ENCODE results near the gene SSX2IP.

Gene SSX2IP

DNA sequence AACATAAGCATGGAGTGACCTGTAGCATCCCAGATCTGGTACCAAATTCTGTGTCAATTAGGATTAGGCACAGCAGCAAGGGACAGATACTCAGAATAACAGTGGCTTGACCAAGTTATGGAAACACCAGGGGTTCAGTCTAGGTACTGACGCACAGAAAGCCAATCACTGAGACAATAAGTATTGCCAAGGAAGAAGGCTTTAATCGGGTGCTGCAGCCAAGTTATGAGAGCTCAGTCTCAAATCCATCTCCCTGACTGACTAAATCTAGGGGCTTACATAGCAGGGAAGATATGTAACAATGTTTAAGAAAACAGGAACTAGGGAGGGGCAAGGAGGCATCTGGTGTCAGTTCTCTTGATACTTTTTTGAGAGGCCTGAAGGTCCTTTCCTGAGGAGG, 76.4 kb downstream of the SSX2IP start:
- no peaks in the 10 kb centered on the region for H3K79me2 ChIP-seq (ENCODE audit: control insufficient read depth, insufficient read depth, low read length)
- H2BK15ac ChIP-seq (replicated peaks; ENCODE audit: low read depth): no peak overlapping the region
- no peak overlapping the region for H3K9ac ChIP-seq (ENCODE audit: low read length)
- H3K4me3 ChIP-seq (ENCODE audit: low read length): no peak overlapping the region
- no peaks in the 10 kb centered on the region for H3K36me3 ChIP-seq (ENCODE audit: control insufficient read depth, insufficient read depth, low read length)
- H3K79me1 ChIP-seq (ENCODE audit: low read length): no peaks in the 10 kb centered on the region
- H3K18ac ChIP-seq (ENCODE audit: low read length): no peak overlapping the region
- no peak overlapping the region for H4K5ac ChIP-seq (ENCODE audit: low read length)
- no peak overlapping the region for H2BK120ac ChIP-seq (ENCODE audit: low read depth, low read length)
- no peaks in the 10 kb centered on the region for H3K27me3 ChIP-seq (ENCODE audit: insufficient read depth, low read length, poor library complexity)
- no CpG with 5 or more reads among the region's 2 CpGs for WGBS (ENCODE audit: extremely low coverage, insufficient coverage, low lambda C conversion rate)
- no peak overlapping the region for H3K23ac ChIP-seq (ENCODE audit: low read length)
- H2BK5ac ChIP-seq (ENCODE audit: low read length): no peak overlapping the region
- H3K4ac ChIP-seq (ENCODE audit: low read depth, low read length): no peak overlapping the region
- no peak overlapping the region for H4K8ac ChIP-seq (ENCODE audit: low read depth, low read length)
- no peak for DNase-seq
- no peak overlapping the region for H3K56ac ChIP-seq (ENCODE audit: low read length)
- H3K4me2 ChIP-seq (ENCODE audit: low read length): no peak overlapping the region
- H3K27ac ChIP-seq (ENCODE audit: low read depth, low read length): no peak overlapping the region
- no peak overlapping the region for H2AK5ac ChIP-seq (ENCODE audit: low read length)
- H3K4me1 ChIP-seq (ENCODE audit: control insufficient read depth, low read depth, low read length): no peaks in the 10 kb centered on the region

DNA sequence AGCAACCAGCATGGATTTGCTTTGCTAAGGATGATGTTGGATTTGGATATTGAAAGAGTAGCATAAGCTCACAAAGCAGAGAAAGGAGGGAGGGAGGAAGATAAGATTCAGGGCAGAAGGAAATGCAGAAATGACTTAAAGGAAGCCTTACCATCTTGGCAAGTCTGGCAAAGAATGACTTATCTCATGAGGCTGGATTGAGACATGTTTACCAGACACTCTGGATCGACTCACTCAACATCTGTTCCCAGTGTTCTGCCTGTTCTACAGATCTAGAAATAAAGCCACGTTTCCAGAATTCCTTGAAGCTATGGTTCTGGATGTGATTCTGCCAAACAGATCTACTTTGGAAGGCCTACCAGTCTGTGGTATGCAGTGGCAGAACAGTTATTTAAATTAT, 77.2 kb downstream of the SSX2IP start:
- Histone ChIP-seq H4K8ac (ENCODE audit: low read depth, low read length) (no peak overlapping the region), H3K9ac (ENCODE audit: low read length) (no peak overlapping the region), H3K23ac (ENCODE audit: low read length) (no peak overlapping the region), H3K4me2 (ENCODE audit: low read length) (no peak overlapping the region), H3K18ac (ENCODE audit: low read length) (no peak overlapping the region), H3K27ac (ENCODE audit: low read depth, low read length) (no peak overlapping the region), H2BK5ac (ENCODE audit: low read length) (no peak overlapping the region), H3K4me1 (ENCODE audit: control insufficient read depth, low read depth, low read length) (no peaks in the 10 kb centered on the region), H4K5ac (ENCODE audit: low read length) (no peak overlapping the region), H3K56ac (ENCODE audit: low read length) (no peak overlapping the region), H2BK120ac (ENCODE audit: low read depth, low read length) (no peak overlapping the region), H3K79me1 (ENCODE audit: low read length) (no peaks in the 10 kb centered on the region), H2AK5ac (ENCODE audit: low read length) (no peak overlapping the region), H3K4ac (ENCODE audit: low read depth, low read length) (no peak overlapping the region), H3K79me2 (ENCODE audit: control insufficient read depth, insufficient read depth, low read length) (no peaks in the 10 kb centered on the region), H3K4me3 (ENCODE audit: low read length) (no peak overlapping the region), H2BK15ac (replicated peaks; ENCODE audit: low read depth) (no peak overlapping the region), H3K36me3 (ENCODE audit: control insufficient read depth, insufficient read depth, low read length) (no peaks in the 10 kb centered on the region), H3K27me3 (ENCODE audit: insufficient read depth, low read length, poor library complexity) (no peaks in the 10 kb centered on the region)
- no CpG with 5 or more reads among the region's 2 CpGs for WGBS (ENCODE audit: extremely low coverage, insufficient coverage, low lambda C conversion rate)
- DNase-seq: no peak

DNA sequence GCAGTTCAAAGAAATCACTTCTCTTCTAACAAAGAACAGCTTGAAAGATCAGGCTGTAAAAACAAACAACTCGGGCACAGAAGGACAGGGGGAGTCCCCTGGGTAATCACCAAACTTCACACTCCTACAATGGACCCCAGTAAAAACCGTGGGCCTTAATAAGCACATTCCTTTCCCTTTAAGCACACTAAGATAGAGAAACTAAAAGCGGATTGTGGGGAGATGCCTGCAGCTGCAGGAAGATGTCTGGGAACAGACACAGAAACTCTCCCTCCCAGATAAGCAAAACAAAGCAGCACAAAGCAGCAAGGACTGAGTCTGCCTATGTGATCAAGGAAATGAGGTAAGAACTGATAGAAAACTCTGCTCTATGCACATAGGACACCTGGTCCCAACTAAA, 78.5 kb downstream of the SSX2IP start:
- no peaks in the 10 kb centered on the region for H3K36me3 ChIP-seq (ENCODE audit: control insufficient read depth, insufficient read depth, low read length)
- H3K79me2 ChIP-seq (ENCODE audit: control insufficient read depth, insufficient read depth, low read length): no peaks in the 10 kb centered on the region
- no peak overlapping the region for H3K27ac ChIP-seq (ENCODE audit: low read depth, low read length)
- peak; percentile 40 for DNase-seq
- H3K18ac ChIP-seq (ENCODE audit: low read length): no peak overlapping the region
- no peak overlapping the region for H2BK120ac ChIP-seq (ENCODE audit: low read depth, low read length)
- no peaks in the 10 kb centered on the region for H3K79me1 ChIP-seq (ENCODE audit: low read length)
- no peak overlapping the region for H2BK15ac ChIP-seq (replicated peaks; ENCODE audit: low read depth)
- no peak overlapping the region for H2BK5ac ChIP-seq (ENCODE audit: low read length)
- no peak overlapping the region for H4K5ac ChIP-seq (ENCODE audit: low read length)
- no peak overlapping the region for H3K23ac ChIP-seq (ENCODE audit: low read length)
- H3K4me1 ChIP-seq (ENCODE audit: control insufficient read depth, low read depth, low read length): no peaks in the 10 kb centered on the region
- H3K4me2 ChIP-seq (ENCODE audit: low read length): no peak overlapping the region
- no peaks in the 10 kb centered on the region for H3K27me3 ChIP-seq (ENCODE audit: insufficient read depth, low read length, poor library complexity)
- no peak overlapping the region for H3K9ac ChIP-seq (ENCODE audit: low read length)
- H2AK5ac ChIP-seq (ENCODE audit: low read length): no peak overlapping the region
- no peak overlapping the region for H3K4ac ChIP-seq (ENCODE audit: low read depth, low read length)
- H3K56ac ChIP-seq (ENCODE audit: low read length): no peak overlapping the region
- no peak overlapping the region for H3K4me3 ChIP-seq (ENCODE audit: low read length)
- no CpG with 5 or more reads among the region's 3 CpGs for WGBS (ENCODE audit: extremely low coverage, insufficient coverage, low lambda C conversion rate)
- no peak overlapping the region for H4K8ac ChIP-seq (ENCODE audit: low read depth, low read length)

DNA sequence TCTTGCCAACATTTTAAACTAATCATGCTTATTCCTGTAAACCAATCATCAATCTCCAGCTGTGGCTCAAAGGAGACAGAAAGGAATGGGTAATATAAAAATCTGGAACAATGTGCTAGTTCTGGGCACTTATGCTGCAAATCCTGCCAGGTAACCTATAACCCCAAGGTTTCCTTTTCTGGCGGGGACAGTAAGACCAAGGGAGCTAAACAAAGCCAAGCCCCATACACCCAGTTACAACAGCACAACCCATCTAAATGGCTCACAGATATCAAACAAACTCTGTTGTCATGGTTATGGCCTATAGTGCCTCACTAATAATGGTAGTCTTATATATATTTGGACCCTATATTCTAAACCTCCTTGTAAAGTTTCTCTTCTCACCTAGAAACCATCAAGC, 79.2 kb downstream of the SSX2IP start:
- H4K8ac ChIP-seq (ENCODE audit: low read depth, low read length): no peak overlapping the region
- H3K9ac ChIP-seq (ENCODE audit: low read length): no peak overlapping the region
- no peaks in the 10 kb centered on the region for H3K27me3 ChIP-seq (ENCODE audit: insufficient read depth, low read length, poor library complexity)
- H2BK5ac ChIP-seq (ENCODE audit: low read length): no peak overlapping the region
- H3K56ac ChIP-seq (ENCODE audit: low read length): no peak overlapping the region
- H3K36me3 ChIP-seq (ENCODE audit: control insufficient read depth, insufficient read depth, low read length): no peaks in the 10 kb centered on the region
- H3K4me2 ChIP-seq (ENCODE audit: low read length): no peak overlapping the region
- H3K23ac ChIP-seq (ENCODE audit: low read length): no peak overlapping the region
- H3K18ac ChIP-seq (ENCODE audit: low read length): no peak overlapping the region
- H3K4me3 ChIP-seq (ENCODE audit: low read length): no peak overlapping the region
- H2BK15ac ChIP-seq (replicated peaks; ENCODE audit: low read depth): no peak overlapping the region
- H3K4ac ChIP-seq (ENCODE audit: low read depth, low read length): no peak overlapping the region
- no peaks in the 10 kb centered on the region for H3K4me1 ChIP-seq (ENCODE audit: control insufficient read depth, low read depth, low read length)
- no peak overlapping the region for H2AK5ac ChIP-seq (ENCODE audit: low read length)
- no peak overlapping the region for H3K27ac ChIP-seq (ENCODE audit: low read depth, low read length)
- H2BK120ac ChIP-seq (ENCODE audit: low read depth, low read length): no peak overlapping the region
- H3K79me1 ChIP-seq (ENCODE audit: low read length): no peaks in the 10 kb centered on the region
- H3K79me2 ChIP-seq (ENCODE audit: control insufficient read depth, insufficient read depth, low read length): no peaks in the 10 kb centered on the region
- H4K5ac ChIP-seq (ENCODE audit: low read length): no peak overlapping the region
- no CpG with 5 or more reads among the region's 1 CpG for WGBS (ENCODE audit: extremely low coverage, insufficient coverage, low lambda C conversion rate)
- DNase-seq: no peak

DNA sequence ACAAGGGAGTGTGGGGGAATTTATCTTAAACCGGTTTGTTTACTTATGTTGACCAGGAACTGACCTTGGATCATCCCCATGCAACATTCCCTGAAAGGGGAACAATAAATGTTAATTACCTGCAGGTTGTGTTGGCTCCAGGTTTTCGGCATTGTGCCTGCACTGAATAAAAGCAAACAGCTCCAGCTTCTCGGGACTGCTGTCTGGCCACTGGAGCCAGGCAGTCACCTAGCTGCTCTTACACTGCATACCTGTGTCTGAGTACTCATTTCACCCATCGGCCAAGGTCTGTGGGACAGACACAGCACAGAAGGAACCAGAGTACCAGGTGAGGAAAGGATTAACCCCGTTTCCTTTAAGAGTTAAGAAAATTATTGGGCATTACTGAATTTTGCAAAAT, 83.3 kb downstream of the SSX2IP start:
- WGBS (ENCODE audit: extremely low coverage, insufficient coverage, low lambda C conversion rate): no CpG with 5 or more reads among the region's 5 CpGs
- no peak overlapping the region for H2BK15ac ChIP-seq (replicated peaks; ENCODE audit: low read depth)
- no peaks in the 10 kb centered on the region for H3K4me1 ChIP-seq (ENCODE audit: control insufficient read depth, low read depth, low read length)
- H2BK5ac ChIP-seq (ENCODE audit: low read length): no peak overlapping the region
- H3K23ac ChIP-seq (ENCODE audit: low read length): no peak overlapping the region
- H3K4me3 ChIP-seq (ENCODE audit: low read length): no peak overlapping the region
- H3K18ac ChIP-seq (ENCODE audit: low read length): no peak overlapping the region
- no peaks in the 10 kb centered on the region for H3K36me3 ChIP-seq (ENCODE audit: control insufficient read depth, insufficient read depth, low read length)
- H3K79me1 ChIP-seq (ENCODE audit: low read length): no peaks in the 10 kb centered on the region
- no peak overlapping the region for H2BK120ac ChIP-seq (ENCODE audit: low read depth, low read length)
- no peak overlapping the region for H4K8ac ChIP-seq (ENCODE audit: low read depth, low read length)
- H3K27me3 ChIP-seq (ENCODE audit: insufficient read depth, low read length, poor library complexity): no peaks in the 10 kb centered on the region
- no peak overlapping the region for H3K9ac ChIP-seq (ENCODE audit: low read length)
- H3K4ac ChIP-seq (ENCODE audit: low read depth, low read length): no peak overlapping the region
- H3K4me2 ChIP-seq (ENCODE audit: low read length): no peak overlapping the region
- DNase-seq: no peak
- no peak overlapping the region for H2AK5ac ChIP-seq (ENCODE audit: low read length)
- H3K79me2 ChIP-seq (ENCODE audit: control insufficient read depth, insufficient read depth, low read length): no peaks in the 10 kb centered on the region
- no peak overlapping the region for H4K5ac ChIP-seq (ENCODE audit: low read length)
- H3K56ac ChIP-seq (ENCODE audit: low read length): no peak overlapping the region
- H3K27ac ChIP-seq (ENCODE audit: low read depth, low read length): no peak overlapping the region

DNA sequence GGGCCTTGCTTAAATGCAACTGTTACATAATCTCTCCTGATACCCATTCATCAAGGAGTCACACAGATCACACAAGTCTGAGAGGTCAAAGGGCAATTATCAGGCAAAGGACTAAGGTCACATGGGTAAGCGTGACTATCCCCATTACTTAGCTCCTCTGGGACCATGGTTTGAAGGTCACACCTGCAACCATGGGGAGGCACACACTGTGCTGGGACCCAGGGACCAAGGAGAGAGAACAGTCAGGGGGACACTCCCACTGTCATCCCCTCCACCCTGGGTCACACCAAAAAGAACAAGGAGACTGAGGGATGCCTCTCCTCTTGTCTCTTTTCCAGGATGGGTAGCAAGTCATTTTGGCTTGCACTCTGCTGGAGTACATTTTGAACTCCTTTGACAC, 85.1 kb downstream of the SSX2IP start:
- no peak overlapping the region for H3K56ac ChIP-seq (ENCODE audit: low read length)
- H3K23ac ChIP-seq (ENCODE audit: low read length): no peak overlapping the region
- no peak overlapping the region for H4K8ac ChIP-seq (ENCODE audit: low read depth, low read length)
- no peak overlapping the region for H3K4ac ChIP-seq (ENCODE audit: low read depth, low read length)
- H3K79me1 ChIP-seq (ENCODE audit: low read length): no peaks in the 10 kb centered on the region
- DNase-seq: no peak
- no peak overlapping the region for H2BK120ac ChIP-seq (ENCODE audit: low read depth, low read length)
- H3K4me1 ChIP-seq (ENCODE audit: control insufficient read depth, low read depth, low read length): no peaks in the 10 kb centered on the region
- H3K79me2 ChIP-seq (ENCODE audit: control insufficient read depth, insufficient read depth, low read length): no peaks in the 10 kb centered on the region
- no peak overlapping the region for H3K4me3 ChIP-seq (ENCODE audit: low read length)
- no peaks in the 10 kb centered on the region for H3K27me3 ChIP-seq (ENCODE audit: insufficient read depth, low read length, poor library complexity)
- H3K36me3 ChIP-seq (ENCODE audit: control insufficient read depth, insufficient read depth, low read length): no peaks in the 10 kb centered on the region
- no peak overlapping the region for H3K4me2 ChIP-seq (ENCODE audit: low read length)
- H3K27ac ChIP-seq (ENCODE audit: low read depth, low read length): no peak overlapping the region
- no peak overlapping the region for H3K9ac ChIP-seq (ENCODE audit: low read length)
- H2BK5ac ChIP-seq (ENCODE audit: low read length): no peak overlapping the region
- H4K5ac ChIP-seq (ENCODE audit: low read length): no peak overlapping the region
- no peak overlapping the region for H3K18ac ChIP-seq (ENCODE audit: low read length)
- H2BK15ac ChIP-seq (replicated peaks; ENCODE audit: low read depth): no peak overlapping the region
- H2AK5ac ChIP-seq (ENCODE audit: low read length): no peak overlapping the region
- no CpG with 5 or more reads among the region's 1 CpG for WGBS (ENCODE audit: extremely low coverage, insufficient coverage, low lambda C conversion rate)
